ENCODE measurements around the gene TRABD2B. TPM values are rescaled to one million over a fixed set of nuclear protein-coding genes. Genes with fewer than 3 reads are reported as not detected.

The TRABD2B gene
- total RNA-seq, 1 experiment from 2014 or later: not detected

DNA sequence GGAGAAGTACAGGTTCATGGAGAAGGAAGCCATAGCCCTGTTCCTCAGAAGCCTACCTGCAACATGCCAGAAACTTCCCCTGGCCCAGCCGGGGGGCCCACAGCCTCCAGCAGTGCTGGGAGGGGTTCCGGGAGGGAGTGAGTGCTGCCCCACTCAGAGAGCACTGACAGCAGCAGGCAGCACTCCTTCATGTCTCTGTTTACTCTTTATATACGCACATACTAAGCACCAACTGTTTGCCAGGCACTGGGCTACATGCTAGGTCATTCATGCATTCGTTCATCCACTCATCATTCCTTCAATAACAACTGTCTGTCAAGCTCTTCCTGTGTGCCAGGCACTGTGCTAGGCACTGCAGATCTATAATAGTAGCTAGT, 120.6 kb downstream of the TRABD2B start:
- ChIA-PET POLR2A (ENCODE audit: low non-redundant PET) (no interaction called here), CTCF (no interaction called here)
- H3K4me3 ChIP-seq (ENCODE audit: low read depth, low read length, poor library complexity, severe bottlenecking): no peak overlapping the region
- H3K9me3 ChIP-seq (ENCODE audit: low read depth, low read length, poor library complexity, severe bottlenecking): no peaks in the 10 kb centered on the region
- no peaks in the 10 kb centered on the region for H3K36me3 ChIP-seq (ENCODE audit: insufficient read depth, low read length, poor library complexity, severe bottlenecking)
- DNase-seq (ENCODE audit: low spot score): no peak
- no TSS peak for BruUV-seq (replicated peaks)
- intact Hi-C loops (cut with micrococcal nuclease; ENCODE audit: unreplicated experiment): no loop called here
- no peak overlapping the region for H3K27ac ChIP-seq (ENCODE audit: low read depth, low read length, poor library complexity, severe bottlenecking)
- TF ChIP-seq EZH2 (IDR thresholded peaks at IDR 0.05; ENCODE audit: borderline replicate concordance, low read depth, low read length, poor library complexity, severe bottlenecking): no peak
- TF ChIP-seq, protein P1, sequence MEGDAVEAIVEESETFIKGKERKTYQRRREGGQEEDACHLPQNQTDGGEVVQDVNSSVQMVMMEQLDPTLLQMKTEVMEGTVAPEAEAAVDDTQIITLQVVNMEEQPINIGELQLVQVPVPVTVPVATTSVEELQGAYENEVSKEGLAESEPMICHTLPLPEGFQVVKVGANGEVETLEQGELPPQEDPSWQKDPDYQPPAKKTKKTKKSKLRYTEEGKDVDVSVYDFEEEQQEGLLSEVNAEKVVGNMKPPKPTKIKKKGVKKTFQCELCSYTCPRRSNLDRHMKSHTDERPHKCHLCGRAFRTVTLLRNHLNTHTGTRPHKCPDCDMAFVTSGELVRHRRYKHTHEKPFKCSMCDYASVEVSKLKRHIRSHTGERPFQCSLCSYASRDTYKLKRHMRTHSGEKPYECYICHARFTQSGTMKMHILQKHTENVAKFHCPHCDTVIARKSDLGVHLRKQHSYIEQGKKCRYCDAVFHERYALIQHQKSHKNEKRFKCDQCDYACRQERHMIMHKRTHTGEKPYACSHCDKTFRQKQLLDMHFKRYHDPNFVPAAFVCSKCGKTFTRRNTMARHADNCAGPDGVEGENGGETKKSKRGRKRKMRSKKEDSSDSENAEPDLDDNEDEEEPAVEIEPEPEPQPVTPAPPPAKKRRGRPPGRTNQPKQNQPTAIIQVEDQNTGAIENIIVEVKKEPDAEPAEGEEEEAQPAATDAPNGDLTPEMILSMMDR (conservative IDR thresholded peaks at IDR 0.05; ENCODE audit: low read depth, low read length): no peak
- H3K4me1 ChIP-seq (ENCODE audit: insufficient read depth, low read length, poor library complexity, severe bottlenecking): no peaks in the 10 kb centered on the region
- H3K27me3 ChIP-seq (replicated peaks; ENCODE audit: insufficient read depth, low read depth, low read length, poor library complexity): no peaks in the 10 kb centered on the region

DNA sequence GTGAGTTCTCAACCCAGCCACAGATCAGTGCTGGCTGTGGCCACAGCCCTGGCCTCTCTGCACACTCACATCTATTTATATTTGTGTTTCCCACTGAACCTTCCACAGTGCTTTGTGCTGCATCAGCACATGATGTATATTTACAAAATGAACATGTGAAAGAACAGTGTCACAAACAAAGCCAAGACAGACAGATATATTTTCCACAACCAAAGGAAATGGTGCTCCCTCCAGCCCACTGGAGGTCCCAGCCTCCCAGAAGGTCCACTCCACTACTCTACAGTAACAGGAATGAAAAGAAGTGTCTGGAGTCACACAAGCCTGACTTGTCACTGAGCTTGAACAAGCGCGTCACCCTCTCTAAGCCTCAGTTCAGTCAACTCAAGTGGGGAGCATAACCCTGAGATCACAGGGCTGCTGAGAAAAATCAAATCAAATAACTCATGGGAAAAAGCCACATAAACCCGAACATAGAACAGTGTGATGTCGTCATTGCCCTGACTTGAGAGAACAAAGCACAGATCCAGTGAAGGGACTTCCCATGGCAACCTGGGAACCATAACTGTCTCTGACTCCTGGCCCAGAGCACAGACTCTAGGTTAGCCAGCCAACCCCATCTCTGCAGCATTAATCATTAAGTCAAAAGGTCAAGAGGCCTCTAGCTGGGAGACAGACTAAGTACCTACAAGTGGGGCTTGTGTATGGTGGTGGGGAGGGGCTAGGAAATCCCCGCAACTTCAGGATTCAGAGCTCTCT, 121.2 kb downstream of the TRABD2B start:
- ChIA-PET CTCF (no interaction called here), POLR2A (ENCODE audit: low non-redundant PET) (no interaction called here)
- no peak overlapping the region for H3K4me3 ChIP-seq (ENCODE audit: low read depth, low read length, poor library complexity, severe bottlenecking)
- DNase-seq (ENCODE audit: low spot score): no peak
- H3K9me3 ChIP-seq (ENCODE audit: low read depth, low read length, poor library complexity, severe bottlenecking): no peaks in the 10 kb centered on the region
- no peaks in the 10 kb centered on the region for H3K36me3 ChIP-seq (ENCODE audit: insufficient read depth, low read length, poor library complexity, severe bottlenecking)
- BruUV-seq (replicated peaks): no TSS peak
- H3K4me1 ChIP-seq (ENCODE audit: insufficient read depth, low read length, poor library complexity, severe bottlenecking): no peaks in the 10 kb centered on the region
- no peak for TF ChIP-seq EZH2 (IDR thresholded peaks at IDR 0.05; ENCODE audit: borderline replicate concordance, low read depth, low read length, poor library complexity, severe bottlenecking)
- TF ChIP-seq, protein P1 (conservative IDR thresholded peaks at IDR 0.05; ENCODE audit: low read depth, low read length): no peak
- H3K27ac ChIP-seq (ENCODE audit: low read depth, low read length, poor library complexity, severe bottlenecking): no peak overlapping the region
- no peaks in the 10 kb centered on the region for H3K27me3 ChIP-seq (replicated peaks; ENCODE audit: insufficient read depth, low read depth, low read length, poor library complexity)
- intact Hi-C loops (cut with micrococcal nuclease; ENCODE audit: unreplicated experiment): no loop called here

DNA sequence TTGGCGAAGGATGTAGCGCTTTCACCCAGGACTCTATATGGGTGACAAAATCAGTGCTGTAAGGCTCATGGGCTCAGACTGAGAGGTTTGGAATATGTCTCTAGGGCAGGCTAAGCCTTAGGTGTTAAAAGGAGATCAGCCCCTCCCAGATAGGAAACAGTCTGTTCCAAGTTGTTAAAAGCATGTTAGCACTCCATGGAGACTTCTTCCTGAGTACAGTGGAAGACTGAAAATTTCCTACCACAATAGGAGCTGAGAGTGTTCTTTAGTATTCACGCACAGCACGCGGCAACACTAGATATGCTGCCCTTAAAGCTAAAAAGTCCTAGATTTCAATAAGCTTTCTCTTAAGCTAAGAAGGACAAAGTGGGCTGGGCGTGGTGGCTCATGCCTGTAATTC, 122.1 kb downstream of the TRABD2B start:
- Histone ChIP-seq H3K4me3 (ENCODE audit: low read depth, low read length, poor library complexity, severe bottlenecking) (no peak overlapping the region), H3K36me3 (ENCODE audit: insufficient read depth, low read length, poor library complexity, severe bottlenecking) (no peaks in the 10 kb centered on the region), H3K9me3 (ENCODE audit: low read depth, low read length, poor library complexity, severe bottlenecking) (no peaks in the 10 kb centered on the region), H3K27me3 (replicated peaks; ENCODE audit: insufficient read depth, low read depth, low read length, poor library complexity) (no peaks in the 10 kb centered on the region), H3K4me1 (ENCODE audit: insufficient read depth, low read length, poor library complexity, severe bottlenecking) (no peaks in the 10 kb centered on the region), H3K27ac (ENCODE audit: low read depth, low read length, poor library complexity, severe bottlenecking) (no peak overlapping the region)
- DNase-seq (ENCODE audit: low spot score): no peak
- no peak for TF ChIP-seq EZH2 (IDR thresholded peaks at IDR 0.05; ENCODE audit: borderline replicate concordance, low read depth, low read length, poor library complexity, severe bottlenecking)
- TF ChIP-seq, protein P1 (conservative IDR thresholded peaks at IDR 0.05; ENCODE audit: low read depth, low read length): no peak
- intact Hi-C loops (cut with micrococcal nuclease; ENCODE audit: unreplicated experiment): no loop called here
- no TSS peak for BruUV-seq (replicated peaks)
- CTCF ChIA-PET: no interaction called here
- POLR2A ChIA-PET (ENCODE audit: low non-redundant PET): no interaction called here

All from A673 (cell line).